GM19099 (cell line): ENCODE measurements around the gene SOX6.

Experiments used
- POLR2A ChIP-seq: IDR thresholded peaks from 3 replicates; pipeline ENCODE4 v1.6.1; 2011; ENCODE audit warnings: low read depth; ENCODE audit not compliant: insufficient read length; ENCODE audit errors: extremely low read depth

Gene SOX6

DNA sequence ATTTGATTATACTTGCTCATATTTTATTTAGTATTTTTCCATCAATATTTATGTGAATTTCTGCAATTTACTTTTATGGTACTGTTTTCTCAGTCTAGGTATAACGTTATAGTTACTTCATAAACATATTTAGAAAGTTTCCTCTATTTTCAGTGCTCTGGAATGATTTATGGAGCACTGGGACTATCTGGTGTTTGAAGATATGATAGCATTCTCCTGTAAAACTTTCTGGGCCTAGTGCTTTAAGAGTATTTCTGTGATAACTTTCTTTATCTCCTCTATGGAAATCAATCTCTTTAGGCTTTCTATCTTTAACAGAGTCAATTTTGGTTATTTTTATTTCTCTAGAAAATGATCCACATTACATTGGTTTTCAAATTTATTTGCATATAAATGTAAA is 85.1 kb downstream of the SOX6 start:
- no peak for TF ChIP-seq POLR2A

- TF ChIP-seq POLR2A: no peak
Observed at GRCh38 chr11:16266021-16266420, 90.3 kb downstream of the SOX6 start.

- TF ChIP-seq POLR2A: no peak
Observed at GRCh38 chr11:16265022-16265421, 91.3 kb downstream of the SOX6 start.

GRCh38 chr11:16262645-16262955 is 93.7 kb downstream of the SOX6 start:
- no peak for TF ChIP-seq POLR2A

GRCh38 chr11:16261836-16262644 is 94.3 kb downstream of the SOX6 start:
- no peak for TF ChIP-seq POLR2A

- no peak for TF ChIP-seq POLR2A
Observed at GRCh38 chr11:16252373-16252772, 104.0 kb downstream of the SOX6 start.

- TF ChIP-seq POLR2A: no peak
Observed at GRCh38 chr11:16248248-16248647, 108.1 kb downstream of the SOX6 start.

GRCh38 chr11:16242806-16243205 is 113.5 kb downstream of the SOX6 start:
- no peak for TF ChIP-seq POLR2A

- no peak for TF ChIP-seq POLR2A
Observed at GRCh38 chr11:16240687-16241086, 115.7 kb downstream of the SOX6 start.

GRCh38 chr11:16239141-16240105 is 116.9 kb downstream of the SOX6 start:
- no peak for TF ChIP-seq POLR2A

DNA sequence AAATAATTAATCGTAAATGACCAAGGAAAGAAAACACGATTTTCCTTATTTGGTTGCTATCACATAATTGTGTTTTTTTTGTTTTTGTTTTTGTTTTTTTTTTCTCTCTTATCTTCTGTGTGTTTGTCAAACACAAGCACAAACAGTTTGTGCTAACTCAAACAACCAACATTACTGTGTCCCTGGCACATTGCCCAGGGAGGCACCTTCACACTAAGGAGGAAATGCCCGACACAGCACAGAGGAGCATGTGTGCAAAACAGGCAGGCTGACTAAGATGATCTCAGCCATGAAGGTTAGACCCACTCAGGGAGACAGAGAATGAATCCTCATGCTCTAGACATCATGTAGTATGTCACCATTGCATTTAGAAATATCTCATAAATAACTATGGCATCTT is 130.1 kb downstream of the SOX6 start:
- TF ChIP-seq POLR2A: no peak

GRCh38 chr11:16225623-16226022 is 130.7 kb downstream of the SOX6 start:
- TF ChIP-seq POLR2A: no peak

DNA sequence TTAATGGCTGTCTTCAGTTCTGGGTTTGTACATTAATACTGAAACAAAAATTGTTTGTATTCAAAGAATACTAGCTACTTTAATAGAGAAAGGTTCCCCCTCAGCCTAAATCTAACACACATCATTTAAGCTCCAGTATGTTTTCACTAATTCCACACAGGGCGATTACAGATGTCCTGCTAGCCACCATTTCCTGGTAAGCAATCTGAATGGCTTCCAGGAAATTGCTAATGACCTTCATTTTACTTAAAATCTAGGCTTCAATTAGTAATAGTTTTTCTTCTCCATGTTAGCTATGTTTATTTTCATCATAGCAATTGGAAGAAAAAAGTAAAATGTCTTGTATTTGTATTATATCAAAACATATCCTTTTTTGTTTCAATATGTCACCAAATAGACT is 132.8 kb downstream of the SOX6 start:
- TF ChIP-seq POLR2A: no peak

- TF ChIP-seq POLR2A: no peak
Observed at GRCh38 chr11:16217631-16218030, 138.7 kb downstream of the SOX6 start.

GRCh38 chr11:16216831-16217230 is 139.5 kb downstream of the SOX6 start:
- no peak for TF ChIP-seq POLR2A

GRCh38 chr11:16215352-16215751 is 141.0 kb downstream of the SOX6 start:
- no peak for TF ChIP-seq POLR2A

DNA sequence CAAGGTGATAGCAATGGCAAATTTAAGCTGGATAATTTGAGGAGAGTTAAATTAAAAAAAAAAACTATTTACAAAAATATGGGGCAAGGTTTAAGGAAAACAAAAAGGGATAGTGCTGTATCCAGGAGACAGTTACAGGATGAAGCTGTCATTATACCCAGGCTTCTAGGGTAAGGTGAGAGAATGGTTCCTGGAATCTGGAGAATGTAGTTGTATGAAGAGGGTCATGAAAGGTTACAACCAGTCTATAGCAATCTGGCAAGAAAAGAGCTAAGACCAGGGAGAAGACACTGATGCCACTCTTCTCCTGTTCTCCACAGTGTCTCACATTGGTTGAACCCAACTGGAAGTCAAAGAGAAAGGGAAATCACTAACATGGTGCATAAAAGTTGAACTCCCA is 144.9 kb downstream of the SOX6 start:
- TF ChIP-seq POLR2A: no peak

DNA sequence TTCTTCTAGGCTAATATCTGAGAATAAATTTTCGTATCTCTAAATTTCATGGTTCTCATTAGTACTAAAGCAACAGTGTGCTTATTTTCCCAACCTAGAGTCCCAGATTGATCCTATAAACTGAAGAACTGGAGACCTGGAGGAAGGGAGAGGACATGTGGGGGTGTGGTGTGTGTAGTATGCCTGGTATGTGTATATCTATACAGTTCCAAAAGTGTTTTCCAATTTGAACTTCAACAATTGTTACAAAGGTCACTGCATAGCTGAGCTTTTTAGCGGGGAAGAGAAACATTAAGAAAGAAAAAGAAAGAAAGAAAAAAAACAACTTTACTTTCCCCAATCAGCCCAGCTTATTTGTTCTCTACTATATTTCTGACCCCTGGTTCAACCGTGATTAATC is 152.1 kb downstream of the SOX6 start:
- TF ChIP-seq POLR2A: no peak
